HG03378 (cell line): ENCODE results near the gene CYP3A7.
"Not testable (repeated sequence)": the region's sequence is repeated elsewhere in the genome, so short reads cannot be mapped to it uniquely, and the experiment has no call there.

Experiments used
- ATAC-seq: cut with Tn5 transposase; IDR thresholded peaks from one replicate; pipeline ENCODE4 v1.9.1; 2021; ENCODE audit warnings: mild to moderate bottlenecking, moderate library complexity; ENCODE audit not compliant: unreplicated experiment

CYP3A7 gene

GRCh38 chr7:99674995-99675742 is 59.8 kb downstream of the CYP3A7 start:
- ATAC-seq, result no peak

GRCh38 chr7:99672573-99672972 is 62.4 kb downstream of the CYP3A7 start:
- ATAC-seq, result no peak

GRCh38 chr7:99669782-99670181 is 65.2 kb downstream of the CYP3A7 start:
- no peak for ATAC-seq

- no peak for ATAC-seq
Observed at GRCh38 chr7:99668541-99668940, 66.5 kb downstream of the CYP3A7 start.

GRCh38 chr7:99667179-99667578 is 67.8 kb downstream of the CYP3A7 start:
- no peak for ATAC-seq

GRCh38 chr7:99666013-99666395 is 69.0 kb downstream of the CYP3A7 start:
- ATAC-seq, result no peak

GRCh38 chr7:99665312-99666012 is 69.5 kb downstream of the CYP3A7 start:
- ATAC-seq, result no peak

GRCh38 chr7:99657879-99658278 is 77.1 kb downstream of the CYP3A7 start:
- ATAC-seq, result not testable (repeated sequence)
